Subcutaneous abdominal adipose tissue (tissue), 5 donors: ENCODE data around the gene TARBP2.

Experiments
- H3K27ac ChIP-seq: one replicate; pipeline ENCODE4 v1.7.0; 2013; ENCODE audit warnings: low read depth, mild to moderate bottlenecking, inconsistent platforms, low read length, moderate library complexity
- H3K27me3 ChIP-seq, 5 donors: one replicate each; pipeline ENCODE4 v1.7.0; 2013; ENCODE audit warnings: low read length in 5 of 5, inconsistent platforms in 1 of 5; ENCODE audit not compliant: control insufficient read depth in 5 of 5, insufficient read depth in 4 of 5
- H3K36me3 ChIP-seq, 5 donors: one replicate each; pipeline ENCODE4 v1.7.0; 2013; ENCODE audit warnings: low read length in 5 of 5; ENCODE audit not compliant: control insufficient read depth in 5 of 5, insufficient read depth in 5 of 5
- H3K4me1 ChIP-seq, 5 donors: one replicate each; pipeline ENCODE4 v1.7.0; 2013; ENCODE audit warnings: low read length in 5 of 5, mild to moderate bottlenecking in 3 of 5, moderate library complexity in 1 of 5; ENCODE audit not compliant: control insufficient read depth in 5 of 5, insufficient read depth in 5 of 5
- H3K4me3 ChIP-seq, 5 donors: one replicate each; pipeline ENCODE4 v1.7.0; 2013; ENCODE audit warnings: low read length in 5 of 5, low read depth in 1 of 5
- H3K9ac ChIP-seq, 5 donors: one replicate each; pipeline ENCODE4 v1.7.0; 2013; ENCODE audit warnings: low read length in 5 of 5, mild to moderate bottlenecking in 4 of 5, moderate library complexity in 3 of 5
- H3K9me3 ChIP-seq, 5 donors: one replicate each; pipeline ENCODE4 v1.7.0; 2013; ENCODE audit warnings: low read length in 5 of 5; ENCODE audit not compliant: control insufficient read depth in 5 of 5
- donor health status: healthy.
- donor health status: healthy.
- donor health status: healthy.
- donor health status: healthy.
- donor health status: healthy.

Gene TARBP2

GRCh38 chr12:53500776-53501614 is at the start of gene TARBP2:
Gene TARBP2 (plus strand): TSS chr12:53501283. CDS start chr12:53501409, 126 bp downstream.
- Histone ChIP-seq H3K27me3 (no peaks in the 10 kb centered on the region), H3K36me3 (peaks cover 0 to 28% (median 20%) of the 10 kb centered on the region in 5 donors), H3K4me3 (peak within 1 kb of the TSS; percentile 73 to 95 (median 84)), H3K27ac (peak within 1 kb of the TSS; percentile 98), H3K4me1 (peaks cover 13 to 62% (median 55%) of the 10 kb centered on the region in 5 donors), H3K9ac (peak within 1 kb of the TSS; percentile 92 to 94 (median 93)), H3K9me3 (no peaks in the 10 kb centered on the region)

- H3K27ac ChIP-seq: peak within 1 kb of the TSS; percentile 90
- H3K27me3 ChIP-seq: no peaks in the 10 kb centered on the region
- peaks cover 10 to 25% (median 23%) of the 10 kb centered on the region in 5 donors for H3K4me1 ChIP-seq
- peak within 1 kb of the TSS; percentile 90 to 98 (median 95) for H3K9ac ChIP-seq
- peaks cover 21 to 36% (median 31%) of the 10 kb centered on the region in 5 donors for H3K36me3 ChIP-seq
- no peaks in the 10 kb centered on the region for H3K9me3 ChIP-seq
- H3K4me3 ChIP-seq: peak within 1 kb of the TSS; percentile 84 to 92 (median 88)
Observed at GRCh38 chr12:53451661-53452158, 49.4 kb upstream of the TARBP2 start, which contains the start of gene PCBP2. Gene PCBP2 (plus strand): TSS chr12:53452102. CDS start chr12:53454801, 2,699 bp downstream.

- Histone ChIP-seq H3K27me3 (no peaks in the 10 kb centered on the region), H3K36me3 (peaks cover 22 to 42% (median 38%) of the 10 kb centered on the region in 5 donors), H3K9ac (peak overlapping the region; percentile 90 to 98 (median 95)), H3K4me1 (peaks cover 10 to 25% (median 23%) of the 10 kb centered on the region in 5 donors), H3K27ac (peak overlapping the region; percentile 90), H3K4me3 (peak overlapping the region; percentile 84 to 92 (median 88)), H3K9me3 (no peaks in the 10 kb centered on the region)
Observed at GRCh38 chr12:53452159-53453077, 48.7 kb upstream of the TARBP2 start.

- H3K36me3 ChIP-seq: peaks cover 29 to 52% (median 49%) of the 10 kb centered on the region in 5 donors
- H3K9ac ChIP-seq: peak overlapping the region in 3 of 5 donors; percentile 83 to 96 (median 91)
- no peaks in the 10 kb centered on the region for H3K9me3 ChIP-seq
- no peaks in the 10 kb centered on the region for H3K27me3 ChIP-seq
- H3K4me3 ChIP-seq: peak overlapping the region in 1 of 5 donors; percentile 12
- H3K4me1 ChIP-seq: peaks cover 10 to 25% (median 23%) of the 10 kb centered on the region in 5 donors
- peak overlapping the region; percentile 90 for H3K27ac ChIP-seq
Observed at GRCh38 chr12:53453953-53454640, 47.0 kb upstream of the TARBP2 start.

- H3K36me3 ChIP-seq: peaks cover 29 to 58% (median 55%) of the 10 kb centered on the region in 5 donors
- H3K9me3 ChIP-seq: no peaks in the 10 kb centered on the region
- H3K27me3 ChIP-seq: no peaks in the 10 kb centered on the region
- no peak overlapping the region for H3K9ac ChIP-seq
- peaks cover 10 to 25% (median 23%) of the 10 kb centered on the region in 5 donors for H3K4me1 ChIP-seq
- H3K4me3 ChIP-seq: no peak overlapping the region
- H3K27ac ChIP-seq: no peak overlapping the region
Observed at GRCh38 chr12:53454707-53455106, 46.4 kb upstream of the TARBP2 start.

- no peaks in the 10 kb centered on the region for H3K27me3 ChIP-seq
- H3K36me3 ChIP-seq: peaks cover 39 to 79% (median 76%) of the 10 kb centered on the region in 5 donors
- no peaks in the 10 kb centered on the region for H3K9me3 ChIP-seq
- peaks cover 10 to 22% (median 21%) of the 10 kb centered on the region in 5 donors for H3K4me1 ChIP-seq
- no peak overlapping the region for H3K27ac ChIP-seq
- H3K4me3 ChIP-seq: no peak overlapping the region
- H3K9ac ChIP-seq: no peak overlapping the region
Observed at GRCh38 chr12:53456654-53457366, 44.3 kb upstream of the TARBP2 start.

- H3K27ac ChIP-seq: no peak overlapping the region
- no peak overlapping the region for H3K4me3 ChIP-seq
- H3K4me1 ChIP-seq: peaks cover 2 to 8% (median 8%) of the 10 kb centered on the region in 5 donors
- no peaks in the 10 kb centered on the region for H3K27me3 ChIP-seq
- peaks cover 59 to 100% (median 99%) of the 10 kb centered on the region in 5 donors for H3K36me3 ChIP-seq
- H3K9me3 ChIP-seq: no peaks in the 10 kb centered on the region
- no peak overlapping the region for H3K9ac ChIP-seq
Observed at GRCh38 chr12:53459097-53459496, 42.0 kb upstream of the TARBP2 start.

- Histone ChIP-seq H3K27me3 (no peaks in the 10 kb centered on the region), H3K4me1 (peaks cover 0 to 11% (median 3%) of the 10 kb centered on the region in 5 donors), H3K9me3 (no peaks in the 10 kb centered on the region), H3K36me3 (peaks cover 54 to 100% (median 100%) of the 10 kb centered on the region in 5 donors), H3K4me3 (no peak overlapping the region), H3K9ac (no peak overlapping the region), H3K27ac (no peak overlapping the region)
Observed at GRCh38 chr12:53461059-53461458, 40.0 kb upstream of the TARBP2 start.
